Chondrocyte (in vitro differentiated cells): ENCODE results near the gene C8A. TPM values are rescaled to one million over a fixed set of nuclear protein-coding genes. Genes with fewer than 3 reads are reported as not detected.

Source experiments
- DNase-seq: peaks from one replicate; pipeline ENCODE4 v3.0.0; 2021; ENCODE audit warnings: mixed read lengths, low spot score
- H3K27ac Mint-ChIP-seq: one replicate; pipeline ENCODE4 v1.8.0; 2021; ENCODE audit warnings: mild to moderate bottlenecking, moderate library complexity, mixed read lengths; ENCODE audit not compliant: unreplicated experiment
- H3K27me3 Mint-ChIP-seq: 2 replicates; pipeline ENCODE4 v1.8.0; 2021; ENCODE audit warnings: low read depth, mixed read lengths
- H3K36me3 Mint-ChIP-seq: 2 replicates; pipeline ENCODE4 v1.8.0; 2021; ENCODE audit warnings: low read depth, mixed read lengths
- H3K4me1 Mint-ChIP-seq: 2 replicates; pipeline ENCODE4 v1.8.0; 2021; ENCODE audit warnings: low read depth, mild to moderate bottlenecking, mixed read lengths
- H3K4me3 Mint-ChIP-seq: one replicate; pipeline ENCODE4 v1.8.0; 2021; ENCODE audit warnings: mild to moderate bottlenecking, moderate library complexity, mixed read lengths; ENCODE audit not compliant: unreplicated experiment
- H3K9me3 Mint-ChIP-seq: 2 replicates; pipeline ENCODE4 v1.8.0; 2021; ENCODE audit warnings: low read depth, mixed read lengths
- total RNA-seq: library from RNA; stranded (reverse); gene quantifications from 3 replicates; pipeline ENCODE4 v1.2.1, GENCODE V29; 2021
- TF ChIP-seq, protein P1 (sequence below): fragments of 200-600 bp; sonication (generic); IDR thresholded peaks from 2 replicates; pipeline ENCODE4 v1.5.0; 2021; ENCODE audit warnings: antibody characterized with exemption, mild to moderate bottlenecking, moderate library complexity

C8A gene
- total RNA-seq, 1 donor from 2014 or later, result not detected

DNA sequence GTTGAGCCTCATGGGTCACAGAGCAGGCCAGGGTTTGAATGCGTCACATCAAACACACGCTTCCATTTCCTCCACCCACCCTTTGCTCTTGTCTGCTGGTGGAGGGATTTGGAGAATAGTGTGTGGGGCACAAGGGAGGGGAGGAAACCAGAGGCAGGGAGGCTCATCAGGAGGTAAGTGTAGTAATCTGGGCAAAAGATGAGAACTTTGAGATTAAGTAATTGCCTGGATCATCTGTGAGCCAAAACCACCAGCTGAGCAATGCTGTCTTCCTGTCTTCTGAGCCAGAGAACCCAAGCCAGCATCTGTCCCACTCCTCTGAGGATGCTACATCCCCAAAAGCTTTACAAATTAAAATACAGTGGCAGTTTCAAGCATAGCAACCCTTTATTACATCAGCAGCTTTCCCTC, 66.0 kb downstream of the C8A start:
- peaks cover 9% of the 10 kb centered on the region for H3K27me3 Mint-ChIP-seq

GRCh38 chr1:56921479-56921878, 66.9 kb downstream of the C8A start:
- H3K27ac Mint-ChIP-seq, result no peak overlapping the region
- H3K27me3 Mint-ChIP-seq, result peaks cover 10% of the 10 kb centered on the region
- DNase-seq, result no peak
- no peak overlapping the region for H3K4me3 Mint-ChIP-seq
- H3K36me3 Mint-ChIP-seq, result no peaks in the 10 kb centered on the region
- no peaks in the 10 kb centered on the region for H3K9me3 Mint-ChIP-seq
- no peaks in the 10 kb centered on the region for H3K4me1 Mint-ChIP-seq
- TF ChIP-seq, protein P1, sequence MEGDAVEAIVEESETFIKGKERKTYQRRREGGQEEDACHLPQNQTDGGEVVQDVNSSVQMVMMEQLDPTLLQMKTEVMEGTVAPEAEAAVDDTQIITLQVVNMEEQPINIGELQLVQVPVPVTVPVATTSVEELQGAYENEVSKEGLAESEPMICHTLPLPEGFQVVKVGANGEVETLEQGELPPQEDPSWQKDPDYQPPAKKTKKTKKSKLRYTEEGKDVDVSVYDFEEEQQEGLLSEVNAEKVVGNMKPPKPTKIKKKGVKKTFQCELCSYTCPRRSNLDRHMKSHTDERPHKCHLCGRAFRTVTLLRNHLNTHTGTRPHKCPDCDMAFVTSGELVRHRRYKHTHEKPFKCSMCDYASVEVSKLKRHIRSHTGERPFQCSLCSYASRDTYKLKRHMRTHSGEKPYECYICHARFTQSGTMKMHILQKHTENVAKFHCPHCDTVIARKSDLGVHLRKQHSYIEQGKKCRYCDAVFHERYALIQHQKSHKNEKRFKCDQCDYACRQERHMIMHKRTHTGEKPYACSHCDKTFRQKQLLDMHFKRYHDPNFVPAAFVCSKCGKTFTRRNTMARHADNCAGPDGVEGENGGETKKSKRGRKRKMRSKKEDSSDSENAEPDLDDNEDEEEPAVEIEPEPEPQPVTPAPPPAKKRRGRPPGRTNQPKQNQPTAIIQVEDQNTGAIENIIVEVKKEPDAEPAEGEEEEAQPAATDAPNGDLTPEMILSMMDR, result no peak

More for the DNA sequence above, 66.0 kb downstream of the C8A start:
- Mint-ChIP-seq H3K9me3 (no peaks in the 10 kb centered on the region), H3K4me1 (no peaks in the 10 kb centered on the region), H3K4me3 (no peak overlapping the region), H3K27ac (no peak overlapping the region), H3K36me3 (no peaks in the 10 kb centered on the region)
- TF ChIP-seq, protein P1, result no peak
- no peak for DNase-seq

DNA sequence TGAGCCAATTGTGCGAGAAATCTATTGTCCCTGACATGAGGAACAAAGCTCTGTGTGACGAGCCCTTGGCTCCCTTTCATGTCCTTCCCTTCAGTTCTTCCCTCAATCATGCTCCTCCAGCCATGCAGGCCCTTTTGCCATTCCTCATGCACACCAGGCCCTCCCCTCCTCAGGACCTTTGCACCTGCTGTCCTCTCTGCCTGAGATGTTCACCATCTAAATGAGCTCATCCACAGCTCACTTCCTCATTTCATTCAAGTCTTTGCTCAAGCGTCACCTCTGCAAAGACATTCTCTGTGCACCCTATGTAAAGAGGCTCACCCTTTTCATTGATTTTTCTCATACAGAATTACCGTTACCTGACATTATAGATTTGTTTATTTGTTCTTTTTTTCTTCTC, 67.5 kb downstream of the C8A start:
- Mint-ChIP-seq H3K4me3 (no peak overlapping the region), H3K4me1 (no peaks in the 10 kb centered on the region), H3K27ac (no peak overlapping the region), H3K27me3 (peaks cover 10% of the 10 kb centered on the region), H3K9me3 (no peaks in the 10 kb centered on the region), H3K36me3 (no peaks in the 10 kb centered on the region)
- TF ChIP-seq, protein P1, result no peak
- no peak for DNase-seq

GRCh38 chr1:56922507-56922906, 67.9 kb downstream of the C8A start:
- no peaks in the 10 kb centered on the region for H3K9me3 Mint-ChIP-seq
- no peak overlapping the region for H3K27ac Mint-ChIP-seq
- TF ChIP-seq, protein P1, result no peak
- no peak overlapping the region for H3K4me3 Mint-ChIP-seq
- no peaks in the 10 kb centered on the region for H3K36me3 Mint-ChIP-seq
- DNase-seq, result no peak
- peaks cover 10% of the 10 kb centered on the region for H3K27me3 Mint-ChIP-seq
- no peaks in the 10 kb centered on the region for H3K4me1 Mint-ChIP-seq

GRCh38 chr1:56923201-56923600, 68.6 kb downstream of the C8A start:
- no peaks in the 10 kb centered on the region for H3K36me3 Mint-ChIP-seq
- no peak overlapping the region for H3K27ac Mint-ChIP-seq
- H3K27me3 Mint-ChIP-seq, result peaks cover 9% of the 10 kb centered on the region
- TF ChIP-seq, protein P1, result no peak
- no peak for DNase-seq
- H3K4me1 Mint-ChIP-seq, result no peaks in the 10 kb centered on the region
- H3K9me3 Mint-ChIP-seq, result no peaks in the 10 kb centered on the region
- no peak overlapping the region for H3K4me3 Mint-ChIP-seq
